Body of pancreas (tissue), 4 donors: ENCODE results near the gene MGMT.

ENCODE experiments used
- CTCF ChIP-seq, 7 experiments: fragments of 450-650 bp in 4 of 7; fragments of 200-600 bp in 3 of 7; sonication (generic) in 3 of 7; IDR thresholded peaks; one replicate each; pipeline ENCODE4 v1.5.1; 2016 to 2019; ENCODE audit warnings: antibody characterized with exemption in 7 of 7
- POLR2A ChIP-seq, 3 donors: fragments of 450-650 bp; IDR thresholded peaks; one replicate each; pipeline ENCODE4 v1.6.1; 2016; ENCODE audit warnings: antibody characterized with exemption in 3 of 3, mild to moderate bottlenecking in 2 of 3

- TF ChIP-seq CTCF (IDR thresholded peaks at IDR 0.05) (no peak), POLR2A (IDR thresholded peaks at IDR 0.05) (no peak)
Measured at GRCh38 chr10:129520440-129521080, 53.5 kb downstream of the MGMT start.
